Ascending aorta (tissue), 2 donors: ENCODE measurements around the gene DRD3. TPM values are rescaled to one million over a fixed set of nuclear protein-coding genes. Genes with fewer than 3 reads are reported as not detected.

ENCODE experiments used
- DNase-seq, 2 donors: peaks; one replicate each; pipeline ENCODE4 v3.0.0-alpha.2; 2019; ENCODE audit warnings: low spot score in 2 of 2
- H3K27ac ChIP-seq, 2 donors: fragments of 200-600 bp; sonication (generic); one replicate each; pipeline ENCODE4 v1.5.1; 2016 to 2017; ENCODE audit warnings: mild to moderate bottlenecking in 1 of 2
- H3K27me3 ChIP-seq: fragments of 200-600 bp; sonication (generic); one replicate; pipeline ENCODE4 v1.5.1; 2017
- H3K36me3 ChIP-seq, 2 donors: fragments of 200-600 bp; sonication (generic); one replicate each; pipeline ENCODE4 v1.5.1; 2016
- H3K4me1 ChIP-seq, 2 donors: fragments of 200-600 bp; sonication (generic); one replicate each; pipeline ENCODE4 v1.5.1; 2016 to 2017; ENCODE audit warnings: mild to moderate bottlenecking in 1 of 2
- H3K4me3 ChIP-seq, 2 donors: fragments of 200-600 bp; sonication (generic); one replicate each; pipeline ENCODE4 v1.5.1; 2016 to 2017; ENCODE audit warnings: mild to moderate bottlenecking in 1 of 2
- H3K9me3 ChIP-seq, 2 donors: fragments of 200-600 bp; sonication (generic); one replicate each; pipeline ENCODE4 v1.5.1; 2016
- CTCF ChIP-seq, 3 experiments: fragments of 200-600 bp in 2 of 3; fragments of 450-650 bp in 1 of 3; sonication (generic) in 2 of 3; IDR thresholded peaks; one replicate each; pipeline ENCODE4 v1.5.1; 2016 to 2019; ENCODE audit warnings: antibody characterized with exemption in 3 of 3, mild to moderate bottlenecking in 1 of 3, moderate library complexity in 1 of 3
- intact Hi-C: fragments of 100-400 bp; cut with DNase I; formaldehyde crosslinking; loops from one replicate; pipeline ENCODE4 v1.15.1; 2023
- total RNA-seq: library from RNA; depleted of rRNA; stranded (reverse); fragments of >200 nt; gene quantifications from one replicate; pipeline ENCODE4 v1.1.0, GENCODE V29; 2016

DRD3 gene
- total RNA-seq, 1 donor from 2014 or later = not detected

GRCh38 chr3:114207768-114208167 lies 28.9 kb upstream of the DRD3 start:
- H3K36me3 ChIP-seq = no peaks in the 10 kb centered on the region
- intact Hi-C loops = no loop called here
- no peaks in the 10 kb centered on the region for H3K9me3 ChIP-seq
- H3K4me3 ChIP-seq = no peak overlapping the region
- H3K27me3 ChIP-seq = no peaks in the 10 kb centered on the region
- no peak for DNase-seq
- H3K4me1 ChIP-seq = no peaks in the 10 kb centered on the region
- H3K27ac ChIP-seq = no peak overlapping the region
- no peak for TF ChIP-seq CTCF (IDR thresholded peaks at IDR 0.05)

GRCh38 chr3:114206342-114206741 lies 27.5 kb upstream of the DRD3 start:
- no peaks in the 10 kb centered on the region for H3K4me1 ChIP-seq
- intact Hi-C loops = no loop called here
- H3K4me3 ChIP-seq = no peak overlapping the region
- no peak for DNase-seq
- no peaks in the 10 kb centered on the region for H3K9me3 ChIP-seq
- H3K27me3 ChIP-seq = no peaks in the 10 kb centered on the region
- no peaks in the 10 kb centered on the region for H3K36me3 ChIP-seq
- no peak overlapping the region for H3K27ac ChIP-seq
- no peak for TF ChIP-seq CTCF (IDR thresholded peaks at IDR 0.05)

GRCh38 chr3:114205541-114205940 lies 26.7 kb upstream of the DRD3 start:
- Histone ChIP-seq H3K27me3 (no peaks in the 10 kb centered on the region), H3K36me3 (no peaks in the 10 kb centered on the region), H3K4me1 (no peaks in the 10 kb centered on the region), H3K4me3 (no peak overlapping the region), H3K9me3 (no peaks in the 10 kb centered on the region), H3K27ac (no peak overlapping the region)
- no peak for DNase-seq
- no peak for TF ChIP-seq CTCF (IDR thresholded peaks at IDR 0.05)
- intact Hi-C loops = no loop called here

- no peak for DNase-seq
- H3K27ac ChIP-seq = no peak overlapping the region
- H3K27me3 ChIP-seq = no peaks in the 10 kb centered on the region
- TF ChIP-seq CTCF (IDR thresholded peaks at IDR 0.05) = no peak
- no peak overlapping the region for H3K4me3 ChIP-seq
- no peaks in the 10 kb centered on the region for H3K36me3 ChIP-seq
- intact Hi-C loops = no loop called here
- no peaks in the 10 kb centered on the region for H3K9me3 ChIP-seq
- no peaks in the 10 kb centered on the region for H3K4me1 ChIP-seq
Measured at GRCh38 chr3:114194750-114195149, 15.9 kb upstream of the DRD3 start.

GRCh38 chr3:114192136-114192535 lies 13.3 kb upstream of the DRD3 start:
- intact Hi-C loops = no loop called here
- Histone ChIP-seq H3K36me3 (no peaks in the 10 kb centered on the region), H3K27ac (no peak overlapping the region), H3K27me3 (no peaks in the 10 kb centered on the region), H3K9me3 (no peaks in the 10 kb centered on the region), H3K4me1 (no peaks in the 10 kb centered on the region), H3K4me3 (no peak overlapping the region)
- TF ChIP-seq CTCF (IDR thresholded peaks at IDR 0.05) = no peak
- DNase-seq = no peak

GRCh38 chr3:114186501-114186900 lies 7.6 kb upstream of the DRD3 start:
- H3K9me3 ChIP-seq = no peaks in the 10 kb centered on the region
- no peaks in the 10 kb centered on the region for H3K27me3 ChIP-seq
- DNase-seq = no peak
- no peak overlapping the region for H3K27ac ChIP-seq
- H3K36me3 ChIP-seq = no peaks in the 10 kb centered on the region
- no peak for TF ChIP-seq CTCF (IDR thresholded peaks at IDR 0.05)
- intact Hi-C loops = no loop called here
- H3K4me3 ChIP-seq = no peak overlapping the region
- H3K4me1 ChIP-seq = no peaks in the 10 kb centered on the region
